ENCODE results near the gene SLC35G3. TPM values are rescaled to one million over a fixed set of nuclear protein-coding genes. Genes with fewer than 3 reads are reported as not detected.
"Not testable (repeated sequence)": the region's sequence is repeated elsewhere in the genome, so short reads cannot be mapped to it uniquely, and the experiment has no call there.

The SLC35G3 gene
- total RNA-seq, 1 donor from 2014 or later: not detected

GRCh38 chr17:35214631-35215273, 20.6 kb upstream of the SLC35G3 start:
- Mint-ChIP-seq H3K4me3 (no peak overlapping the region), H3K27ac (ENCODE audit: unreplicated experiment) (no peak overlapping the region), H3K4me1 (no peaks in the 10 kb centered on the region), H3K9me3 (no peaks in the 10 kb centered on the region), H3K27me3 (ENCODE audit: low read depth) (peaks cover 72% of the 10 kb centered on the region), H3K36me3 (ENCODE audit: low read depth) (no peaks in the 10 kb centered on the region)
- no peak for DNase-seq (ENCODE audit: low read depth, low spot score)
- no peak for TF ChIP-seq CTCF (conservative IDR thresholded peaks at IDR 0.05)

DNA sequence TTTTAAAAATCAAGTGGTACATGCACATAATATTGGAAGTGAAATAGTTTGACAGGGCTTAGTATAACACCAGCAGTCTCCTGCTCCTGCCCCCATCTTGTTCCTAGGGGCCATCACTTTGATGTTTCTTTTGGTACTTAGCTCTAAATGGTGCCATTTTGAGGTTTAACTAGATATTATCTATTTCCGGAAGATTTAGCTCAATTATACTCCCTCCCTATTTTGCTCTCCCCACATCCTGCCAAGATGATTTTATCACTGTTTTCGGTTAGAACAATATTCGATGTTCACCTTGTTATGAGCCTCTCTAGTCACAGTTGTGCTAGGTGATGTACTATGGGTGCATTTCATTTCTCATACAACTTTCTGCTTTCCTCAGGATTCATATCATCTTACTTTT, 20.0 kb upstream of the SLC35G3 start:
- Mint-ChIP-seq H3K9me3 (no peaks in the 10 kb centered on the region), H3K36me3 (ENCODE audit: low read depth) (no peaks in the 10 kb centered on the region)

GRCh38 chr17:35213412-35213940, 19.3 kb upstream of the SLC35G3 start:
- no peak overlapping the region for H3K4me3 Mint-ChIP-seq
- DNase-seq (ENCODE audit: low read depth, low spot score): no peak
- no peak overlapping the region for H3K27ac Mint-ChIP-seq (ENCODE audit: unreplicated experiment)
- no peaks in the 10 kb centered on the region for H3K36me3 Mint-ChIP-seq (ENCODE audit: low read depth)
- TF ChIP-seq CTCF (conservative IDR thresholded peaks at IDR 0.05): no peak
- no peaks in the 10 kb centered on the region for H3K9me3 Mint-ChIP-seq
- no peaks in the 10 kb centered on the region for H3K4me1 Mint-ChIP-seq
- peaks cover 80% of the 10 kb centered on the region for H3K27me3 Mint-ChIP-seq (ENCODE audit: low read depth)

More for the DNA sequence above, 20.0 kb upstream of the SLC35G3 start:
- no peak for TF ChIP-seq CTCF (conservative IDR thresholded peaks at IDR 0.05)
- no peaks in the 10 kb centered on the region for H3K4me1 Mint-ChIP-seq
- no peak overlapping the region for H3K4me3 Mint-ChIP-seq
- H3K27ac Mint-ChIP-seq (ENCODE audit: unreplicated experiment): no peak overlapping the region
- no peak for DNase-seq (ENCODE audit: low read depth, low spot score)
- H3K27me3 Mint-ChIP-seq (ENCODE audit: low read depth): peaks cover 78% of the 10 kb centered on the region

DNA sequence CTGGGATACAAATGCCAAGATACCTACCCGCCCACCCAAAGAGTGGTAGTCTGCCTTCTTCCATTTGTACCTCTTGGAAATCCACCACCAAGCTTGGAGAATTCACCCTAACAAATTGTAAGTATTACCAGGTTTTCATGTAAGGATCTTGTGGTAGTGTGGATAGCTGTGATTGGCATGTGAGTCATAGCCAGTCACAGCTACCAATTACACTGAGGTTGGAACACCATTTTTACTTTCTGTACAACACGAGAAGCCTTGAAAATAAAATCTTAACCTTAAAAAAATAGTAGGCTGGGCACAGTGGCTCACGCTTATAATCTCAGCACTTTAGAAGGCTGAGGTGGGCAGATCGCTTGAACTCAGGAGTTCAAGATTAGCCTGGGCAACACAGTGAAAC, 18.5 kb upstream of the SLC35G3 start:
- H3K27me3 Mint-ChIP-seq (ENCODE audit: low read depth): peaks cover 87% of the 10 kb centered on the region
- no peak for DNase-seq (ENCODE audit: low read depth, low spot score)
- no peaks in the 10 kb centered on the region for H3K9me3 Mint-ChIP-seq
- H3K4me1 Mint-ChIP-seq: no peaks in the 10 kb centered on the region
- no peak overlapping the region for H3K27ac Mint-ChIP-seq (ENCODE audit: unreplicated experiment)
- H3K4me3 Mint-ChIP-seq: no peak overlapping the region
- TF ChIP-seq CTCF (conservative IDR thresholded peaks at IDR 0.05): no peak
- H3K36me3 Mint-ChIP-seq (ENCODE audit: low read depth): no peaks in the 10 kb centered on the region

DNA sequence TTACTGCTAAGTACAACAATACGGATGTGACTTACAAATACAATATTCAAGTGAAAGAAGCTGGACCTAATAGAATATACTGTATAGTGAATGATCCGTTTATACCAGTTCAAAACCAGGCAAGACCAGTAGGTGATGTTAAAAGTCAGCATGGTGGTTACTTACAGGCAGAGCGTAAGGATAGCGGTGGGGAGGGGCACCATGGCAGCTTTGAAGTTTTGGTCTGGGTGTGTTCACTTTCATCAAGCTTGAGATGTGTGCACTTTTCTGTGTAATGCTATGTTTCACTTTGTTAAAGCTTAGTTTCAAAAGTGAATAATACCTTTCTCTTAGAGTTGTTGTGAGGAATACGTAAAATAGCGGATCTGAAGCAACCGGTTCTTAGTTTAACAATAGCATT, 16.5 kb upstream of the SLC35G3 start:
- Mint-ChIP-seq H3K4me3 (no peak overlapping the region), H3K36me3 (ENCODE audit: low read depth) (no peaks in the 10 kb centered on the region), H3K27me3 (ENCODE audit: low read depth) (peaks cover 92% of the 10 kb centered on the region), H3K4me1 (no peaks in the 10 kb centered on the region), H3K9me3 (no peaks in the 10 kb centered on the region), H3K27ac (ENCODE audit: unreplicated experiment) (no peak overlapping the region)
- no peak for TF ChIP-seq CTCF (conservative IDR thresholded peaks at IDR 0.05)
- DNase-seq (ENCODE audit: low read depth, low spot score): no peak

DNA sequence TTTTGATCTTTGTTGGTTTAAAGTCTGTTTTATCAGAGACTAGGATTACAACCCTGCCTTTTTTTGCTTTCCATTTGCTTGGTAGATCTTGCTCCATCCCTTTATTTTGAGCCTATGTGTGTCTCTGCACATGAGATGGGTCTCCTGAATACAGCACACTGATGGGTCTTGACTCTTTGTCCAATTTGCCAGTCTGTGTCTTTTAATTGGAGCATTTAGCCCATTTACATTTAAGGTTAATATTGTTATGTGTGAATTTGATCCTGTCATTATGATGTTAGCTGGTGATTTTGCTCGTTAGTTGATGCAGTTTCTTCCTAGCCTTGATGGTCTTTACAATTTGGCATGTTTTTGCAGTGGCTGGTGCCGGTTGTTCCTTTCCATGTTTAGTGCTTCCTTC, 8.4 kb upstream of the SLC35G3 start:
- H3K27ac Mint-ChIP-seq (ENCODE audit: unreplicated experiment); H3K9me3 Mint-ChIP-seq; H3K4me3 Mint-ChIP-seq; DNase-seq (ENCODE audit: low read depth, low spot score); H3K36me3 Mint-ChIP-seq (ENCODE audit: low read depth); H3K4me1 Mint-ChIP-seq: not testable (repeated sequence)
- peaks cover 58% of the 10 kb centered on the region for H3K27me3 Mint-ChIP-seq (ENCODE audit: low read depth)

GRCh38 chr17:35195062-35195461, 869 bp upstream of the SLC35G3 start:
- DNase-seq (ENCODE audit: low read depth, low spot score); H3K36me3 Mint-ChIP-seq (ENCODE audit: low read depth); H3K4me3 Mint-ChIP-seq; H3K4me1 Mint-ChIP-seq; H3K27ac Mint-ChIP-seq (ENCODE audit: unreplicated experiment): not testable (repeated sequence)
- peaks cover 11% of the 10 kb centered on the region for H3K9me3 Mint-ChIP-seq
- H3K27me3 Mint-ChIP-seq (ENCODE audit: low read depth): peaks cover 25% of the 10 kb centered on the region
